GM12878 (cell line): ENCODE measurements around the gene MN1. TPM values are rescaled to one million over a fixed set of nuclear protein-coding genes. Genes with fewer than 3 reads are reported as not detected.

Source experiments
- ATAC-seq: fragments of 200-7000 bp; cut with Tn5 transposase; 3 replicates; pipeline ENCODE4 v1.9.1; 2020; ENCODE audit warnings: mild to moderate bottlenecking, moderate library complexity
- BruUV-seq: library from RNA; stranded (reverse); fragments of 400-500 nt; replicated peaks from 2 replicates; lab custom pipeline; 2021; lab: Mats Ljungman, UMichigan
- CTCF ChIA-PET: fragments of 300-600 bp; sonication (Branson Sonifier 250); formaldehyde crosslinking; extraction: SDS; loops from one replicate; lab custom pipeline; 2021; ENCODE audit warnings: inconsistent platforms; lab: Yijun Ruan, JAX
- POLR2A ChIA-PET: fragments of 350-600 bp; formaldehyde crosslinking; extraction: SDS; loops from one replicate; lab custom pipeline; 2021; ENCODE audit warnings: inconsistent platforms; lab: Charles Lee
- RAD21 ChIA-PET: fragments of 300-600 bp; sonication (Branson Sonifier 250); formaldehyde crosslinking; loops from one replicate; lab custom pipeline; 2023; ENCODE audit warnings: antibody characterized with exemption; ENCODE audit not compliant: unreplicated experiment; lab: Charles Lee
- SMC1A ChIA-PET: fragments of 300-600 bp; sonication (Branson Sonifier 250); formaldehyde crosslinking; loops from one replicate; lab custom pipeline; 2023; ENCODE audit not compliant: unreplicated experiment, uncharacterized antibody; lab: Charles Lee
- DNase-seq: peaks from one replicate; pipeline ENCODE4 v3.0.0-alpha.2; 2011; ENCODE audit warnings: low read depth, low spot score
- FAIRE-seq: peaks from 3 replicates; lab custom pipeline; 2011; peaks lifted over from hg19 to GRCh38; lab: Jason Lieb, UNC
- H2AFZ ChIP-seq: 2 replicates; pipeline ENCODE4 v1.6.0; 2011; ENCODE audit warnings: low read depth, low read length, control low read depth; ENCODE audit not compliant: control insufficient read depth
- H3K27ac ChIP-seq: 2 replicates; pipeline ENCODE4 v1.5.1; 2011; ENCODE audit warnings: control low read depth; ENCODE audit not compliant: control insufficient read depth, insufficient read depth
- H3K27me3 ChIP-seq, 2 experiments: replicated peaks in 1 of 2; 2 replicates each; pipeline versions ENCODE4 v1.6.0 to v1.6.1; 2011; ENCODE audit warnings: low read length in 1 of 2; ENCODE audit not compliant: control insufficient read depth in 2 of 2, insufficient read depth in 2 of 2
- H3K36me3 ChIP-seq, 2 experiments: 2 replicates each; pipeline ENCODE4 v1.5.1; 2011; ENCODE audit warnings: low read length in 1 of 2; ENCODE audit not compliant: control insufficient read depth in 2 of 2, insufficient read depth in 2 of 2
- H3K4me1 ChIP-seq: 2 replicates; pipeline ENCODE4 v1.6.1; 2011; ENCODE audit warnings: mild to moderate bottlenecking, low read length, moderate library complexity, mixed read lengths; ENCODE audit not compliant: control insufficient read depth, insufficient read depth
- H3K4me2 ChIP-seq: 2 replicates; pipeline ENCODE4 v1.6.0; 2011; ENCODE audit warnings: control low read depth; ENCODE audit not compliant: control insufficient read depth, insufficient read depth
- H3K4me3 ChIP-seq: fragments of 200-600 bp; sonication (generic); 2 replicates; pipeline ENCODE4 v1.5.1; 2016
- H3K79me2 ChIP-seq: 2 replicates; pipeline ENCODE4 v1.6.0; 2011; ENCODE audit warnings: low read length; ENCODE audit not compliant: control insufficient read depth, insufficient read depth
- H3K9ac ChIP-seq: 2 replicates; pipeline ENCODE4 v1.8.0; 2011; ENCODE audit warnings: low read length, control low read depth, mixed read lengths; ENCODE audit not compliant: control insufficient read depth, insufficient read depth
- H3K9me3 ChIP-seq: replicated peaks from 3 replicates; pipeline ENCODE4 v1.5.1; 2011; ENCODE audit warnings: mild to moderate bottlenecking, low read length; ENCODE audit not compliant: control insufficient read depth, insufficient read depth
- H4K20me1 ChIP-seq: 2 replicates; pipeline ENCODE4 v1.6.0; 2011; ENCODE audit not compliant: control insufficient read depth, insufficient read depth
- GABPA ChIP-seq: IDR thresholded peaks from 2 replicates; pipeline ENCODE4 v1.6.1; 2014; ENCODE audit warnings: antibody characterized with exemption, low read depth, mild to moderate bottlenecking, inconsistent platforms
- GATAD2B ChIP-seq: fragments of 450-650 bp; conservative IDR thresholded peaks from 2 replicates; pipeline ENCODE4 v1.6.1; 2017; ENCODE audit warnings: low read depth, mild to moderate bottlenecking, moderate library complexity
- HSF1 ChIP-seq: fragments of 150-350 bp; IDR thresholded peaks from 2 replicates; pipeline ENCODE4 v1.6.1; 2014; ENCODE audit warnings: mild to moderate bottlenecking, low read depth, low read length
- IKZF1 ChIP-seq: fragments of 450-650 bp; conservative IDR thresholded peaks from 2 replicates; pipeline ENCODE4 v1.6.1; 2017; ENCODE audit warnings: antibody characterized with exemption, mild to moderate bottlenecking
- MYC ChIP-seq: IDR thresholded peaks from 2 replicates; pipeline ENCODE4 v1.6.1; 2011; ENCODE audit warnings: mild to moderate bottlenecking, low read length, moderate library complexity, inconsistent platforms; ENCODE audit not compliant: insufficient read depth, insufficient replicate concordance, insufficient read length, severe bottlenecking
- NR2C2 ChIP-seq: IDR thresholded peaks from 2 replicates; pipeline ENCODE4 v1.6.1; 2011; ENCODE audit warnings: borderline replicate concordance, low read depth; ENCODE audit not compliant: control insufficient read depth, insufficient read length
- RFX5 ChIP-seq: IDR thresholded peaks from 2 replicates; pipeline ENCODE4 v1.6.1; 2011; ENCODE audit warnings: low read depth, low read length, improper control_type of control experiment
- ZBTB40 ChIP-seq: fragments of 450-650 bp; IDR thresholded peaks from 2 replicates; pipeline ENCODE4 v1.6.1; 2016; ENCODE audit warnings: mild to moderate bottlenecking, moderate library complexity, borderline replicate concordance
- ZNF384 ChIP-seq: IDR thresholded peaks from 2 replicates; pipeline ENCODE4 v1.6.1; 2012; ENCODE audit warnings: low read depth, mild to moderate bottlenecking, low read length, improper control_type of control experiment, borderline replicate concordance
- WGBS: methylation state at CpG from one replicate; pipeline ENCODE4 v1.1.6; 2016; ENCODE audit warnings: low lambda C conversion rate; ENCODE audit not compliant: insufficient replicate concordance, insufficient coverage; ENCODE audit errors: missing lambda C conversion rate; 5-methylcytosine and 5-hydroxymethylcytosine counted together
- in situ Hi-C: fragments of 300-500 bp; cut with MboI; formaldehyde crosslinking; loops from 9 replicates; pipeline ENCODE4 v1.14.3; 2018; ENCODE audit warnings: mixed read lengths
- intact Hi-C: fragments of 100-400 bp; cut with micrococcal nuclease; formaldehyde crosslinking; loops from one replicate; pipeline ENCODE4 v1.14.2; 2022; ENCODE audit not compliant: unreplicated experiment
- polyA plus RNA-seq, 11 experiments: library from polyadenylated mRNA; depleted of rRNA in 4 of 11; unstranded in 6 of 11; stranded (reverse) in 5 of 11; fragments of >200 nt; fragmentation: Nextera tagmentation in 4 of 11; fragmentation: Illumina TruSeq in 1 of 11; extraction: Ambion mirVana in 4 of 11; extraction: Trizol in 1 of 11; gene quantifications; 1 replicate in 1 of 11; 2 replicates in 10 of 11; pipeline versions ENCODE4 v1.2.1 to v1.2.3, GENCODE V29; 2011 to 2016; ENCODE audit warnings: inconsistent platforms in 2 of 11, missing spikeins in 2 of 11, low read depth in 1 of 11
- total RNA-seq, 4 experiments: library from RNA; depleted of rRNA in 3 of 4; stranded (reverse); fragments of >200 nt in 3 of 4; fragmentation: Illumina TruSeq in 1 of 4; extraction: Trizol in 1 of 4; gene quantifications; 2 replicates each; pipeline versions ENCODE4 v1.2.1 to v1.2.3, GENCODE V29; 2013 to 2021
- TF ChIP-seq, protein P1 (sequence below): fragments of 450-650 bp; IDR thresholded peaks from 2 replicates; pipeline ENCODE4 v1.6.1; 2016; ENCODE audit warnings: mild to moderate bottlenecking
- TF ChIP-seq, protein P2 (sequence below): fragments of 450-650 bp; formaldehyde crosslinking; IDR thresholded peaks from 2 replicates; pipeline ENCODE4 v1.5.0; 2022; ENCODE audit warnings: mild to moderate bottlenecking, missing genetic modification characterization

MN1 gene
- total and polyA plus RNA-seq, 10 of the 15 experiments (the other 5 are each of a cell fraction or from before 2014, with no cell fraction given) = under 0.01 to 0.24 (median 0.03) TPM; not detected in 3

DNA sequence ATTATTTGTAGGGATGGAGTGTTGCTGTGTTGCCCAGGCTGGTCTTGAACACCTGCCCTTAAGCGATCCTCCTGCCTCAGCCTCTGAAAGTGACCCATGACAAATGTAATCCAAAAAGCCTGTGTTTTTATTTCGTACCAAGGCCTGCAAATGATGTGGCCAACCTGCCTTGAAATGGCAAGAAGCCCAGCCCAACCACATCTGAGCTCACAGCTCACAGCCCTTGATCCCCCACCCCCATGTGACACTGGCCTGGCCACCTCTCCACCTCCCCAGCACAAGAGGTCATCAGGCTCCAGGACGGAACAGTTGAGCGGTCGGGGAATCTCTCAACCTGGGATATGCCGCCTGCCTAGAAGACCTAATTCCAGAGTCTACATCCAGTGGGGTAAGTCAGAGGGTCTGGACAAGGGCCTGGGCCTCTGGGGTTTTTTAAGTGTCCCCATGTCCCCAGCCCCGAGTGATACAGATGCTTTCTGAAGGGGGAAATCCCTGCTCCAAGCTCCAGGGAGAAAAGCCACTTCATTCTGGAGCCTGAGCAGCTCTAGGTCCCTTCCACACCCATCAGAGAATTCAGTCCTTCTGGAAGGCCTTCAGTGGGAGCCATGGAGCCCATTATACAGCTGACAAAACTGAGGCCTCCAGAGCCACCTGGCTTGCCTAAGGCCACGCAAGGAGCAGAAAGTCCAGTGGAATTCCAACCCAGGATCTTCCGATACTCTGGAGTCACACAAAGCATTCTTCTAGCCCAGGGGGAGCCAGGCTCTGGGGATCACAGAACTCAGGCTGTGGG, 70.7 kb downstream of the MN1 start:
- ATAC-seq (no peak), FAIRE-seq (no peak), DNase-seq (no peak)
- ChIA-PET RAD21 (no interaction called here), SMC1A (no interaction called here), POLR2A (no interaction called here), CTCF (no interaction called here)
- Histone ChIP-seq H3K4me3 (no peak overlapping the region), H3K36me3 (no peaks in the 10 kb centered on the region), H2AFZ (no peak overlapping the region), H3K9me3 (no peaks in the 10 kb centered on the region; the same call in 2 of the 3 replicates), H3K9ac (no peak overlapping the region), H3K79me2 (no peaks in the 10 kb centered on the region), H3K4me1 (no peaks in the 10 kb centered on the region), H3K27me3 (no peaks in the 10 kb centered on the region; a peak in 1 of 4 replicates), H3K27ac (no peak overlapping the region), H3K4me2 (no peak overlapping the region), H4K20me1 (no peaks in the 10 kb centered on the region)
- in situ Hi-C loops = no loop called here
- BruUV-seq = no TSS peak
- 50% methylated on average over 9 of the region's 9 CpGs for WGBS
- intact Hi-C loops = no loop called here
- TF ChIP-seq GATAD2B (no peak), GABPA (no peak), NR2C2 (no peak), ZNF384 (no peak), HSF1 (no peak), ZBTB40 (no peak), RFX5 (no peak), IKZF1 (no peak), MYC (no peak)
- TF ChIP-seq, protein P1, sequence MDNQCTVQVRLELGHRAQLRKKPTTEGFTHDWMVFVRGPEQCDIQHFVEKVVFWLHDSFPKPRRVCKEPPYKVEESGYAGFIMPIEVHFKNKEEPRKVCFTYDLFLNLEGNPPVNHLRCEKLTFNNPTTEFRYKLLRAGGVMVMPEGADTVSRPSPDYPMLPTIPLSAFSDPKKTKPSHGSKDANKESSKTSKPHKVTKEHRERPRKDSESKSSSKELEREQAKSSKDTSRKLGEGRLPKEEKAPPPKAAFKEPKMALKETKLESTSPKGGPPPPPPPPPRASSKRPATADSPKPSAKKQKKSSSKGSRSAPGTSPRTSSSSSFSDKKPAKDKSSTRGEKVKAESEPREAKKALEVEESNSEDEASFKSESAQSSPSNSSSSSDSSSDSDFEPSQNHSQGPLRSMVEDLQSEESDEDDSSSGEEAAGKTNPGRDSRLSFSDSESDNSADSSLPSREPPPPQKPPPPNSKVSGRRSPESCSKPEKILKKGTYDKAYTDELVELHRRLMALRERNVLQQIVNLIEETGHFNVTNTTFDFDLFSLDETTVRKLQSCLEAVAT = no peak
- TF ChIP-seq, protein P2, sequence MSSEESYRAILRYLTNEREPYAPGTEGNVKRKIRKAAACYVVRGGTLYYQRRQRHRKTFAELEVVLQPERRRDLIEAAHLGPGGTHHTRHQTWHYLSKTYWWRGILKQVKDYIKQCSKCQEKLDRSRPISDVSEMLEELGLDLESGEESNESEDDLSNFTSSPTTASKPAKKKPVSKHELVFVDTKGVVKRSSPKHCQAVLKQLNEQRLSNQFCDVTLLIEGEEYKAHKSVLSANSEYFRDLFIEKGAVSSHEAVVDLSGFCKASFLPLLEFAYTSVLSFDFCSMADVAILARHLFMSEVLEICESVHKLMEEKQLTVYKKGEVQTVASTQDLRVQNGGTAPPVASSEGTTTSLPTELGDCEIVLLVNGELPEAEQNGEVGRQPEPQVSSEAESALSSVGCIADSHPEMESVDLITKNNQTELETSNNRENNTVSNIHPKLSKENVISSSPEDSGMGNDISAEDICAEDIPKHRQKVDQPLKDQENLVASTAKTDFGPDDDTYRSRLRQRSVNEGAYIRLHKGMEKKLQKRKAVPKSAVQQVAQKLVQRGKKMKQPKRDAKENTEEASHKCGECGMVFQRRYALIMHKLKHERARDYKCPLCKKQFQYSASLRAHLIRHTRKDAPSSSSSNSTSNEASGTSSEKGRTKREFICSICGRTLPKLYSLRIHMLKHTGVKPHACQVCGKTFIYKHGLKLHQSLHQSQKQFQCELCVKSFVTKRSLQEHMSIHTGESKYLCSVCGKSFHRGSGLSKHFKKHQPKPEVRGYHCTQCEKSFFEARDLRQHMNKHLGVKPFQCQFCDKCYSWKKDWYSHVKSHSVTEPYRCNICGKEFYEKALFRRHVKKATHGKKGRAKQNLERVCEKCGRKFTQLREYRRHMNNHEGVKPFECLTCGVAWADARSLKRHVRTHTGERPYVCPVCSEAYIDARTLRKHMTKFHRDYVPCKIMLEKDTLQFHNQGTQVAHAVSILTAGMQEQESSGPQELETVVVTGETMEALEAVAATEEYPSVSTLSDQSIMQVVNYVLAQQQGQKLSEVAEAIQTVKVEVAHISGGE (CRISPR knock-in tag) = no peak
